Measurements from ENCODE around the gene TST.

DNA sequence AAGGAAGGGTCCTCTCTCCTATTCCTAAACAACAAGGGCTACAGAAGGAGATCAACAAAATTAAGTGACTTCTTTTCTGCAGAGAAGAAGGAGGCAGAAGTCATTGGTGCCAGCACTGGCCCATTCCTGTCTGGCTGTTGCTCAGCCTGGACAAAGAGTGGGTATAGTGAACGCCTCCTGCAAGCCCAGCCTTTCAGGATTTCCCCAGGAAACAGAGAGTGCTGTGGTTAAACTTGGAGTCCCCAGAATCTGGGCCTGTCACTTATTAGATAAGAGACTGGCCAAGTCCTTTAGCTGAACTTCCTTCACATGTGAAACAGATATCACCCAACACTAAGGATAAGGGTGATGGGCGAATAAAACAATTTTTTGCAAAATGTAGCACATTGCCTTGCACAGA lies 10.9 kb downstream of the TST start:
- TF ChIP-seq, protein P1, sequence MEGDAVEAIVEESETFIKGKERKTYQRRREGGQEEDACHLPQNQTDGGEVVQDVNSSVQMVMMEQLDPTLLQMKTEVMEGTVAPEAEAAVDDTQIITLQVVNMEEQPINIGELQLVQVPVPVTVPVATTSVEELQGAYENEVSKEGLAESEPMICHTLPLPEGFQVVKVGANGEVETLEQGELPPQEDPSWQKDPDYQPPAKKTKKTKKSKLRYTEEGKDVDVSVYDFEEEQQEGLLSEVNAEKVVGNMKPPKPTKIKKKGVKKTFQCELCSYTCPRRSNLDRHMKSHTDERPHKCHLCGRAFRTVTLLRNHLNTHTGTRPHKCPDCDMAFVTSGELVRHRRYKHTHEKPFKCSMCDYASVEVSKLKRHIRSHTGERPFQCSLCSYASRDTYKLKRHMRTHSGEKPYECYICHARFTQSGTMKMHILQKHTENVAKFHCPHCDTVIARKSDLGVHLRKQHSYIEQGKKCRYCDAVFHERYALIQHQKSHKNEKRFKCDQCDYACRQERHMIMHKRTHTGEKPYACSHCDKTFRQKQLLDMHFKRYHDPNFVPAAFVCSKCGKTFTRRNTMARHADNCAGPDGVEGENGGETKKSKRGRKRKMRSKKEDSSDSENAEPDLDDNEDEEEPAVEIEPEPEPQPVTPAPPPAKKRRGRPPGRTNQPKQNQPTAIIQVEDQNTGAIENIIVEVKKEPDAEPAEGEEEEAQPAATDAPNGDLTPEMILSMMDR (IDR thresholded peaks at IDR 0.05), result no peak
- TF ChIP-seq POLR2A (IDR thresholded peaks at IDR 0.05), result no peak

All from prostate gland (tissue), 2 donors.